ENCODE results near the gene BAG1.

- TF ChIP-seq CTCF (conservative IDR thresholded peaks at IDR 0.05; ENCODE audit: low read depth, low read length) (no peak), EZH2 (IDR thresholded peaks at IDR 0.05; ENCODE audit: borderline replicate concordance, low read depth, low read length, poor library complexity, severe bottlenecking) (no peak)
Observed at GRCh38 chr9:33233626-33234342, 30.7 kb downstream of the BAG1 start.
